Spleen (tissue), 7 donors: ENCODE measurements around the gene TMEM131L.

Experiments used
- CTCF ChIP-seq, 11 experiments: fragments of 200-600 bp in 7 of 11; fragments of 450-650 bp in 4 of 11; sonication (generic) in 4 of 11; IDR thresholded peaks in 8 of 11; conservative IDR thresholded peaks in 3 of 11; 1 replicate in 7 of 11; 2 replicates in 4 of 11; pipeline versions ENCODE4 v1.4.0 to v1.8.0; 2016 to 2021; ENCODE audit warnings: antibody characterized with exemption in 11 of 11, inconsistent platforms in 4 of 11, mild to moderate bottlenecking in 1 of 11
- POLR2A ChIP-seq, 3 donors: fragments of 450-650 bp; IDR thresholded peaks; one replicate each; pipeline ENCODE4 v1.5.1; 2017; ENCODE audit warnings: antibody characterized with exemption in 3 of 3, mild to moderate bottlenecking in 1 of 3
- donor health status: DM: no; HTN: no; CAD: no; lungs with moderate emphysema.
- donor health status: DM: no; HTN: no; CAD: no.
- donor health status: DM: no; HTN: no; CAD: no.

GRCh38 chr4:153545822-153546221 is 79.7 kb downstream of the TMEM131L start:
- TF ChIP-seq CTCF (IDR thresholded peaks at IDR 0.05 in 8 of 11, conservative IDR thresholded peaks at IDR 0.05 in 3 of 11) (no peak), POLR2A (IDR thresholded peaks at IDR 0.05) (no peak)
